ENCODE data around the gene OASL. TPM values are rescaled to one million over a fixed set of nuclear protein-coding genes. Genes with fewer than 3 reads are reported as not detected.

OASL gene
- polyA plus RNA-seq, 1 donor from 2014 or later = 0.42 TPM

DNA sequence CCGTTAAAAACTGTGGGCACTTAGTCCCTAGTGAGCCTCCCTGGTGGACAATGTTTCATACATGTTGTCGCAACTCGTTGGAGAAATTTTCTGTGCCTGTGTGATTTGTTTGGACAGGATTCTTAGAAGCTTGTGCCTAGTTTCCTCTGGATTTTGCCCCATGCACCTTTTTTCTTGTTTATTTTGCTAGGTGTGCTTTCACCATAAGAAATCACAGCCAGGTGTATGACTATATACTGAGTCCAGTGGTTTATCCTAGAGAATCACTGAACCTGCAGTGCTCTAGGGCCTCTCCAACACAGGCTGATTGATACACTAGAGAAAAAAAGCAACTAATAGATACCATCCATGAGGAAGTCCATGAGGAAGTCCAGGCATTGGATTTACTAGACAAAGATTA lies 33.1 kb upstream of the OASL start:
- Histone ChIP-seq H3K9me2 (ENCODE audit: insufficient read depth, low read length) (no peaks in the 10 kb centered on the region), H3K4me2 (ENCODE audit: low read length) (no peak overlapping the region), H3K9ac (ENCODE audit: low read length) (no peak overlapping the region), H3K36me3 (ENCODE audit: insufficient read depth, low read length) (no peaks in the 10 kb centered on the region), H4K20me1 (ENCODE audit: insufficient read depth) (no peaks in the 10 kb centered on the region), H3K27ac (ENCODE audit: low read length) (no peak overlapping the region), H2AFZ (ENCODE audit: low read depth, low read length) (no peak overlapping the region), H3K4me3 (ENCODE audit: low read length) (no peak overlapping the region), H3F3A (ENCODE audit: insufficient read depth, low read length, poor library complexity, severe bottlenecking) (no peaks in the 10 kb centered on the region), H3K9me3 (ENCODE audit: low read length) (no peaks in the 10 kb centered on the region), H3K79me2 (replicated peaks; ENCODE audit: insufficient read depth, low read length) (no peaks in the 10 kb centered on the region), H3K27me3 (ENCODE audit: insufficient read depth, low read depth, low read length) (no peaks in the 10 kb centered on the region)
- TF ChIP-seq SMC3 (conservative IDR thresholded peaks at IDR 0.05; ENCODE audit: poor library complexity) (no peak), RAD21 (conservative IDR thresholded peaks at IDR 0.05) (no peak), POLR2AphosphoS5 (IDR thresholded peaks at IDR 0.05) (no peak), EZH2 (IDR thresholded peaks at IDR 0.05; ENCODE audit: borderline replicate concordance, insufficient read depth, low read length, poor library complexity, severe bottlenecking) (no peak), TAF1 (IDR thresholded peaks at IDR 0.05; ENCODE audit: low read depth) (no peak), MXI1 (conservative IDR thresholded peaks at IDR 0.05; ENCODE audit: poor library complexity, severe bottlenecking) (no peak), EP300 (conservative IDR thresholded peaks at IDR 0.05; ENCODE audit: poor library complexity, severe bottlenecking) (no peak)
- TF ChIP-seq, protein P1, sequence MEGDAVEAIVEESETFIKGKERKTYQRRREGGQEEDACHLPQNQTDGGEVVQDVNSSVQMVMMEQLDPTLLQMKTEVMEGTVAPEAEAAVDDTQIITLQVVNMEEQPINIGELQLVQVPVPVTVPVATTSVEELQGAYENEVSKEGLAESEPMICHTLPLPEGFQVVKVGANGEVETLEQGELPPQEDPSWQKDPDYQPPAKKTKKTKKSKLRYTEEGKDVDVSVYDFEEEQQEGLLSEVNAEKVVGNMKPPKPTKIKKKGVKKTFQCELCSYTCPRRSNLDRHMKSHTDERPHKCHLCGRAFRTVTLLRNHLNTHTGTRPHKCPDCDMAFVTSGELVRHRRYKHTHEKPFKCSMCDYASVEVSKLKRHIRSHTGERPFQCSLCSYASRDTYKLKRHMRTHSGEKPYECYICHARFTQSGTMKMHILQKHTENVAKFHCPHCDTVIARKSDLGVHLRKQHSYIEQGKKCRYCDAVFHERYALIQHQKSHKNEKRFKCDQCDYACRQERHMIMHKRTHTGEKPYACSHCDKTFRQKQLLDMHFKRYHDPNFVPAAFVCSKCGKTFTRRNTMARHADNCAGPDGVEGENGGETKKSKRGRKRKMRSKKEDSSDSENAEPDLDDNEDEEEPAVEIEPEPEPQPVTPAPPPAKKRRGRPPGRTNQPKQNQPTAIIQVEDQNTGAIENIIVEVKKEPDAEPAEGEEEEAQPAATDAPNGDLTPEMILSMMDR (IDR thresholded peaks at IDR 0.05; ENCODE audit: poor library complexity, severe bottlenecking) = no peak
- TF ChIP-seq, protein P2, sequence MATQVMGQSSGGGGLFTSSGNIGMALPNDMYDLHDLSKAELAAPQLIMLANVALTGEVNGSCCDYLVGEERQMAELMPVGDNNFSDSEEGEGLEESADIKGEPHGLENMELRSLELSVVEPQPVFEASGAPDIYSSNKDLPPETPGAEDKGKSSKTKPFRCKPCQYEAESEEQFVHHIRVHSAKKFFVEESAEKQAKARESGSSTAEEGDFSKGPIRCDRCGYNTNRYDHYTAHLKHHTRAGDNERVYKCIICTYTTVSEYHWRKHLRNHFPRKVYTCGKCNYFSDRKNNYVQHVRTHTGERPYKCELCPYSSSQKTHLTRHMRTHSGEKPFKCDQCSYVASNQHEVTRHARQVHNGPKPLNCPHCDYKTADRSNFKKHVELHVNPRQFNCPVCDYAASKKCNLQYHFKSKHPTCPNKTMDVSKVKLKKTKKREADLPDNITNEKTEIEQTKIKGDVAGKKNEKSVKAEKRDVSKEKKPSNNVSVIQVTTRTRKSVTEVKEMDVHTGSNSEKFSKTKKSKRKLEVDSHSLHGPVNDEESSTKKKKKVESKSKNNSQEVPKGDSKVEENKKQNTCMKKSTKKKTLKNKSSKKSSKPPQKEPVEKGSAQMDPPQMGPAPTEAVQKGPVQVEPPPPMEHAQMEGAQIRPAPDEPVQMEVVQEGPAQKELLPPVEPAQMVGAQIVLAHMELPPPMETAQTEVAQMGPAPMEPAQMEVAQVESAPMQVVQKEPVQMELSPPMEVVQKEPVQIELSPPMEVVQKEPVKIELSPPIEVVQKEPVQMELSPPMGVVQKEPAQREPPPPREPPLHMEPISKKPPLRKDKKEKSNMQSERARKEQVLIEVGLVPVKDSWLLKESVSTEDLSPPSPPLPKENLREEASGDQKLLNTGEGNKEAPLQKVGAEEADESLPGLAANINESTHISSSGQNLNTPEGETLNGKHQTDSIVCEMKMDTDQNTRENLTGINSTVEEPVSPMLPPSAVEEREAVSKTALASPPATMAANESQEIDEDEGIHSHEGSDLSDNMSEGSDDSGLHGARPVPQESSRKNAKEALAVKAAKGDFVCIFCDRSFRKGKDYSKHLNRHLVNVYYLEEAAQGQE (IDR thresholded peaks at IDR 0.05; ENCODE audit: borderline replicate concordance) = no peak

DNA sequence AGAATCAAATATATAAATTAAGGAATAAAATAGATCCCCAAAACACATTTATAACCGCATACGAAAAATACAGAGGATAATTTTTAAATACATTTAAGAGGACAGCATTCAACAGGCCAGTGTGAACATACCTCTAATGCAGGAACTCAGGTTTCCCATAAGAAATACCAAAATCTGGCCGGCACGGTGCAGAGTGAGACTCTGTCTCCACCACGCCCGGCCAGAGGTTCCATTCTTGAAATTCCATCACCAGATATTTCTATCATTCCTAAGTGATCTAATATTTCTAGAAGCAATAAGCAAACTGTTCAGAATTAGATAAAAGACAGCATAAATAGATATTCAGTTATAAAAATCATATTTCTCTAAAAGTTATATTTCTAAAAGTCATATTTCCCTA lies 30.2 kb upstream of the OASL start:
- no peak overlapping the region for H3K27ac ChIP-seq (ENCODE audit: low read length)
- H3F3A ChIP-seq (ENCODE audit: insufficient read depth, low read length, poor library complexity, severe bottlenecking) = no peaks in the 10 kb centered on the region
- no peak overlapping the region for H3K4me3 ChIP-seq (ENCODE audit: low read length)
- no peak overlapping the region for H3K4me2 ChIP-seq (ENCODE audit: low read length)
- H4K20me1 ChIP-seq (ENCODE audit: insufficient read depth) = no peaks in the 10 kb centered on the region
- H3K27me3 ChIP-seq (ENCODE audit: insufficient read depth, low read depth, low read length) = no peaks in the 10 kb centered on the region
- no peaks in the 10 kb centered on the region for H3K36me3 ChIP-seq (ENCODE audit: insufficient read depth, low read length)
- no peaks in the 10 kb centered on the region for H3K9me2 ChIP-seq (ENCODE audit: insufficient read depth, low read length)
- H2AFZ ChIP-seq (ENCODE audit: low read depth, low read length) = no peak overlapping the region
- no peaks in the 10 kb centered on the region for H3K79me2 ChIP-seq (replicated peaks; ENCODE audit: insufficient read depth, low read length)
- TF ChIP-seq POLR2AphosphoS5 (IDR thresholded peaks at IDR 0.05) (no peak), RAD21 (conservative IDR thresholded peaks at IDR 0.05) (no peak), TAF1 (IDR thresholded peaks at IDR 0.05; ENCODE audit: low read depth) (no peak), SMC3 (conservative IDR thresholded peaks at IDR 0.05; ENCODE audit: poor library complexity) (no peak)
- TF ChIP-seq, protein P2 (IDR thresholded peaks at IDR 0.05; ENCODE audit: borderline replicate concordance) = no peak
- no peaks in the 10 kb centered on the region for H3K9me3 ChIP-seq (ENCODE audit: low read length)
- no peak overlapping the region for H3K9ac ChIP-seq (ENCODE audit: low read length)
